HL-60/S4 treated with phorbol 12-myristate 13-acetate at 8.2 ng/mL for 4 days and 3 days (cell line): ENCODE data around the gene EXOC3L2.
"Not testable (repeated sequence)": the region's sequence is repeated elsewhere in the genome, so short reads cannot be mapped to it uniquely, and the experiment has no call there.

Experiments used
- in situ Hi-C: fragments of 300-500 bp; cut with MboI; formaldehyde crosslinking; loops from 2 replicates; pipeline ENCODE4 v1.15.0; 2022; ENCODE audit warnings: low sequenced_read_pairs

Gene EXOC3L2

DNA sequence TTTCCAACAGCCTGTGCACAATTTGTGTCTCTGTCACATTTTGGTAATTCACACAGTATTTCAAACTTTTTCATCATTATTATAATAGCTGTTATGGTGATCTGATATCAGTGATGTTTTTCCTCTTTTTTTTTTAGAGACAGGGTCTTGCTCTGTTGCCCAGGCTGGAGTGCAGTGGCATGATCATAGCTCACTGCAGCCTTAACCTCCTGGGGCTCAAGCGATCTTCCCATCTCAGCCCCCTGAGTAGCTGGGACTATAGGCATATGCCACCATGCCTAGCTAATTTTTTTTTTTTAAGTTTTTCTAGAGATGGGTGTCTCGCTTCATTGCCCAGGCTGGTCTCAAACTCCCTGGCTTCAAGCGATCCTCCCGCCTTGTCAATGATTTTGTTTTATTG lies 11.6 kb upstream of the EXOC3L2 start:
- in situ Hi-C loops = no loop called here

DNA sequence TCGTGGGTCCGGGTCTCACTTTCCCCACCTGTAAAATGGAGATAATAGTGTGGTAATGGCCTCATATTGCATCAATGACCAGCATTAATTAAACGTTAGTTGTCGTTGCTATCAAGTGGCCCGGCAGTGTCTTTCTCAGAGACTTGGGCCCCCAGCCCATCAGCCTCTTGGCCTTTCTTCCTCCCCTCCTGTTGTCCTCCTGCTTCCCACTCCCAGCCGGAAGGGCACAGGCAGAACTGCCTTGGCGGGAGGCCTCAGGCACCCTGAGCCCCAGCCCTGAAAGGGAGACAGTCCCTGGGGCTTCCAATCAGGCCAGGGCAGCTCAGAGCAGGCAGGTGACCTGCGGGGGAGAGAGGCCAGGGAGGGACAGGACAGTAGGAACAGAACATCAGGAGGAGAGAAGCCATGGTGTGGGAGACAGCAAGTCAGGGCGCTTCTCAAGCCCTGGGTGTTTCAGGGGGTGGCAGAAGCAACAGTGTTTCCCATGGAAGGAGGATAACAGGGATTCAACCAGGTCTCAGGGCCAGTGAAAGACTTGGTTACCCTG lies 10.5 kb upstream of the EXOC3L2 start:
- in situ Hi-C loops = no loop called here

DNA sequence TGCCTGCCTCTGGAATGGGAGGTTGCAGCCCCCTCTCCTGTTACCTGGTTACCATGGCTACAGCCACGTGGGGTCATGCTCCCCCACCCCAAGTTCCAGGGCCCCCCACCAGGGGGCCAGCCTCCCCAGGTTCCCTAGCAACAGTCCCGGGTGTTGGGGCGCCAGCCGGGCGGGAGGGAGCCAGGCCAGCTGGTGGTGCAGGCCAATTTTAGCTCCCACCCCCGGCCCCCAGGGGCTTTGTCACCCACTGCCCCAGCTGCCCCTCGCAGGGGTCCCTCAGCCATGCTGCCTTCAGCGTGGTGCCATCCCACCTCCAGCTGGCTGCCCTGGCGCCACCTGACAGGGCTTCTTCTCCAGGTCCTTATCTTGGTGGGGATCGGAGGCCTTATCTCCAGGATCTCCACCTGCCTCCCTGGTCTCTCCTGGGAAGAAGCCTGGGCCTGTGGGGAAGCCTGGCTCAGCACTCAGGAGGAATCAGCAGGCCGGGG lies 8.9 kb upstream of the EXOC3L2 start:
- in situ Hi-C loops = no loop called here

DNA sequence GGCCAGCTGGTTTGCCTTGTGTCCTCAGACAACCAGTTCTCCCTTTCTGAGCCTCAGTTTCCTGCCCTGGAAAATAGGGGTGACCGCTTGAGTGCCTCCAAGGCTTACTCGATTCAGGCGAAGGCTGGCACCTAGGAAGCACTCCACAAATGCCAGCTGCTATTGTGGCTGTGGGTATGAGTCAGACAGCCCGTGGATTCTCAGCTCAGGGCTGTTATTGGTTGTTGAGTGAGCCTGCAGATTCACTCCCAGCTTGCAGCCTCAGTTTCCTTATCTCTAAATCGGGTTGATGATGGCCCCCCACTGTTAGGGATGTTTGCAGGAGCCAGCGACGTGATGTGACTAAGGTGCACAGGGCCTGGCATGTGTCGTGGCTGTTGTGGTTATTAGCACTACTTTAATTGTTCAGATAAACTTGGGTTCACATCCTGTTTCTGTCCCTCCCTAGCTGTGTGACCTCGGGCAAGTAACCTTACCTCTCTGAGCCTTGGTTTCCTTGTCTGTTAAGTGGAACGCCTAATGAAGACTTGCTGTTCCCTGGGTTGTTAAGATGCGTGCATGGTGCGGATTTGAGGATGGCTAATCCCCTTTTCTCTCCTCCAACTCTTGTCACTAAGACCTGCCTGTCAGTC lies 8.3 kb upstream of the EXOC3L2 start:
- in situ Hi-C loops = no loop called here

DNA sequence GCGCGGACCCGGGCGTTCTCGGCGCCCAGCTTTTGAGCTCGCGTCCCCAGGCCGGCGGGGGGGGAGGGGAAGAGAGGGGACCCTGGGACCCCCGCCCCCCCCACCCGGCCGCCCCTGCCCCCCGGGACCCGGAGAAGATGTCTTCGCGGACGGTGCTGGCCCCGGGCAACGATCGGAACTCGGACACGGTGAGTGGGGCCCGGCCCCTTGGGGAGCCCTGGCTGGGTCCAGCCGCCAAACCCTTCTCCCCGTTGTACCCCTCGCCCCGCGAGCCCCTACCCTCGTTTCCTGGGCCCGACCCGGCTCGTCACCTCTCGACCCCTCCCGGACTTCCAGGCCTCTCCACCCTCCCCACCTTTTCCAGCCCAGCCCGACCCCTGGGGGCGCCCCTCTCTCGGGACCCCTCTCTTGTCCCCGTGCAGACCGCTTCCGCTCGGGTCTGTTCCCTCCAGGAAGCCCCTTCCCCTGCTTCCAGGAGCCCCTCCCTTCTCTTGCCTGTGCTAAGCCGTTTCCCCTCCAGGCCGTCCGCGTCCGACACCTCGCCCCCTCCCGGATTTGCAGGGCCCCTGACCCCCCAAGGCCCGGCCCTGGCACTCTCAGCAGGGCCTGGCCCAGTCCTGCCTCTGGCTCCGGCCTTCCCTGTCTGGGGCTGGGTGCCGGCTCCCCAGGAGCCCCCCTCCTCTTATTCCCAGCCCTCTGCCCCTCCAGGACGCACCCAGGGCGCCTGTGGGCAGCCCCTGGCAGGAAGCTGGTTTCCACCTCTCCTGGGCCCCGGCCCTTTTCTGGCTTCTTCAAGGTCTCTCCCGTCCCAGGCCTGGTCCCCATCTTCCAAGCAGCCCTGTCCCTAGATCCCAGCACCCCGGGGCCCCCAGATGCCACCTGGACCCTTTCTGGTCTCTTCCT lies 6.5 kb upstream of the EXOC3L2 start:
- in situ Hi-C loops = no loop called here

DNA sequence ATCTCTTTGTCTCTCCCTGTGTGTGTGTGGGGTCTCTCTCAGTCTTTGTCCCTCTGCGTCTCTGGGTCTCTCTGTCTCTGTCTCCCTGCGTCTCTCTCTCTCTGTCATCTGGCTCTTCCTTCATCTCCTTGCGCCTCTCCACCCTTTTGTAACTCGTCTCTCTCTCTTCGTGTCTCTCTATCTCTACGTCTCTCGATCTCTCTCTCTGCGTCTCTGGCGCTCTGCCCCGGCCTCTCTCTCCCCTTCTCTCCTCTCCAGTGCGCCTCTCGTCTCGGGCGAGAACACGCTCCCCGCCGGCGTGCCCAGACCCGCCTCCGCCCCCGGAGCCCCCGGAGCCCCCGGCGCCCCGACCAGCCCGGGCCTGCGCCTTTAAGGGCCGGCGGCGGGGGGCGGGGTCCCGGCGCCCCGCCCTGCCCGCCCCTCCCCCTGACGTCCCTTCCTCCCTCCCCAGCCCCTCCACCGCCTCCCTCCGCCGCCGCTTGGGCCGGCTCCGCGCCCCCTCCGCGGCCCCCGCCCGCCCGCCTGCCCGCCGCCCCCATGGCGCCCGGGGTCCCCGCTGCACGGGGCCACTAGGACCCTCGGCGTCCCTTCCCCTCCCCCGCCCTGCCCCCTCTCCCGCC lies 5.7 kb upstream of the EXOC3L2 start, which contains the start of gene MARK4:
Gene MARK4, plus strand, starts transcription at position 440 of the 620 bp plus-strand sequence. CDS start 318 bp downstream, outside the sequence.
- in situ Hi-C loops = no loop called here

DNA sequence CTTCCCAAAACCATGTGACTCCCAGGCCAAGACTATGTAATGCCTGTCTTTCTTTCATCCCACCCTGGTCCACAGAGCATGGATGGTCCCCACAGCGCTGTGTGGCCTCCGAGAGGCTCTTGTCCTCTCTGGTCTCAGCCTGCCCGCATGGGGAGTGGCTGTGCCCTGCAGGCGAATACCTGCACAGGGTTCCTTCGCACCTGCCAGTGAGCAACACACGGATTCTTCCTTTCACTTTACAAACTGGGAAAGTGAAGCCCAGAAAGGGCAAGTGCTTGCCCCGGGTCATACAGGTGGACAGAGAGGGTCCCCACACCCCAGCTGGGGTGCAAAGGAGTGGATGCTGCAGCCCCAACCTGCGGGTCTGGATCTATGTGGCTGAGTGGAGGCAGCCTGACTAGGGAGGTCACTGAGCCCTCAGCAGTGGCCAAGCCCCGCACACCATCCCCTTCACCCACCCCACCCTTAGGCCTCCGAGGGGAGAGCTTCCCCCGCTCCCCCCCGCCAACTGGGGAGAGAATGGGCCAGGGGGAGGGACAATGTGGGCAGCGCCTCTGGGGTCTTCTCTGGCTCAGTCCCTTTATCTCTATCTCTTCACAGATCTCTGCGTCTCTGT lies 5.1 kb upstream of the EXOC3L2 start:
- in situ Hi-C loops = no loop called here

DNA sequence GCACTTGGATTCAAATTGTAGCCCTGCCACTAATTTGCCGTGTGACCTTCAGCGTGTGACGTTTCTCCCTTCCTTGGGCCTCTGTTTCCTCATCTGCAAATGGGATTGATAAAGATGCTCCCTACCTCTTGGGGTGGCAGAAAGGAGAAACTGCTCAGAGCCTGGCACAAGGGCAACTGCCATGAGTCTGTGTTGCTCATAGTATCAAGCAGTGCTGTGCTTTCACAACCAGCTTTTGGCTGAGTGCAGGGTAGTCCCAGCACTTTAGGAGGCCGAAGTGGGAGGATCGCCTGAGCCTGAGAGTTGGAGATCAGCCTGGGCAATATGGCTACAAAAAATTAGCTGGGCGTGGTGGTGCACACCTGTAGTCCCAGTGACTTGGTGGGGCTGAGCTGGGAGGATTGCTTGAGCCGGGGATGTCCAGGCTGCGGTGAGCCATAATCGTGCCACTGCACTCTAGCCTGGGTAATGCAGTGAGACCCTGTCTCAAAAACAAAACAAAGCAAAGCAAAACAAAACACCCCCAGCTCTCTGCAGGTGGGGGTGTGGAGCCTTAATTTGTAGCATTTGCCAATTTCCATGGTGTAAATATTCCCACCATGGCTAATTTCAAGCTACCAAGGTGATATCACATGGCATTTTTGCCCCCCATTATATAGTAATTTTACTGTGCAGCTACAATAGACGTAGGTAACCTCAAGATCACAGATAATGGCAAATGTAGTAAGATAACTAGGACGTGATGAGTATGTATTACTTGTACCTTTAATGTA lies 4.2 kb upstream of the EXOC3L2 start:
- in situ Hi-C loops = no loop called here

DNA sequence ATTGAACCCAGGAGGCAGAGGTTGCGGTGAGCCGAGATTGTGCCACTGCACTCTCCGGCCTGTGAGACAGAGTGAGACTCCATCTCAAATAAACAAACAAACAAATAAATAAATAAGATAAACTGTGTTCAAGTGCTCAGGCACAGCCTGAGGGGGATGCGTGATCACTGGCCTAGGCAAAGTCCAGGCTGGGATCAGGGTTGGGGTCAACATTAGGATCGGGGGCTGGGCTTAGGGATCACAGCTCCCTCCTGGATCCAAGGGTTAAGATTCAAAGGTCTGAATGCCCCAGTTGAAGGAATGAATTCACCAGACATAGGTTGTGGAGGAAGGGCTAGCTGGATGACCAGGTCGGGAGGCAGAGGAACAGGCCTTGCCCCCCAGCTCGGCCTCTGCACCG lies 1.9 kb upstream of the EXOC3L2 start:
- in situ Hi-C loops = no loop called here

DNA sequence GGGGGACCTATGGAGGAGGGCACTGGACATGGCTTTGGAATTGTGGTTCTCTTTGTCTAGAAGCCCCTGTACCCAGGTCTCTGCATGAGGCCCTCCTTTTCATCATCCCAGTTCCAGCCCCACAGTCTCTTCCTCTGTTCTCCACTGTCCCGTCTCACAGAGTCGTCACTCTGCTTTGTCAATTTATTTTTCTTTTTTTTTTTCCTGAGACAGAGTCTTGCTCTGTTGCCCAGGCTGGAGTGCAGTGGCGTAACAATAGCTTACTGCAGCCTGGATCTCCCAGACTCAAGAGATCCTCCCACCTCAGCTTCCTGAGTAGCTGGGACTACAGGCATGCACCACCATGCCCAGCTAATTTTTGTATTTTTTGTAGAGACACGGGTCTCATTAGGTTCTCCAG lies 619 bp upstream of the EXOC3L2 start:
- in situ Hi-C loops = no loop called here

DNA sequence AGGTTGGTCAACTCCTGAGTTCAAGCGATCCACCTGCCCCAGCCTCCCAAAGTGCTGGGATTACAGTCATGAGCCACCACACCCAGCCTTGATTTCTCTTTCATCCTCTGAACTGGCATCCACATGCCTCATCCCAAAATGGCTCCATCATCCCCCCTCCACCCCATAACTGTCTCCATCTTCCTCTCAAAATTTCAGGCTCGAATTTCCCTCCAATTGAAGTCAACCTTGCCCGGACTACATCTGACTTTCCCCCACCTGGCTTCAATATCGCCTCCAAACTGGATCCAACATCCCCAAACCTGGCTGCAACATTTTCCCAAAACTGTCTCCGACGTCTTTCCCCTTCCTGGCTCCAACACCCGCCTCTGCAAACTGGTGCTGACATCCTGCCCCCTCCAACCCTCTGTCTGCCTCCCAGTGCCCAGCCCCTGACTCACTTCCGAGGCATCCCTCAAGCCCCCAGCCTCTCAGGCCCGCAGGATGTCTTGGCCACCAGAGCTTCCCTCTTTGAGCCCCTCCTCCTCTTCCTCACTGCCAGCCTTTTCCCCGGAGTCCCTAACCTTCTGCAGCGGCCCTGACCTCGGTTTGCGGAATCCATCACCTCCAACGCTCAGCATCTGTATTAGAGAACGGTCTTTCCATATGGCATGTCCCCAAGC lies 943 bp downstream of the EXOC3L2 start:
- in situ Hi-C loops = no loop called here

DNA sequence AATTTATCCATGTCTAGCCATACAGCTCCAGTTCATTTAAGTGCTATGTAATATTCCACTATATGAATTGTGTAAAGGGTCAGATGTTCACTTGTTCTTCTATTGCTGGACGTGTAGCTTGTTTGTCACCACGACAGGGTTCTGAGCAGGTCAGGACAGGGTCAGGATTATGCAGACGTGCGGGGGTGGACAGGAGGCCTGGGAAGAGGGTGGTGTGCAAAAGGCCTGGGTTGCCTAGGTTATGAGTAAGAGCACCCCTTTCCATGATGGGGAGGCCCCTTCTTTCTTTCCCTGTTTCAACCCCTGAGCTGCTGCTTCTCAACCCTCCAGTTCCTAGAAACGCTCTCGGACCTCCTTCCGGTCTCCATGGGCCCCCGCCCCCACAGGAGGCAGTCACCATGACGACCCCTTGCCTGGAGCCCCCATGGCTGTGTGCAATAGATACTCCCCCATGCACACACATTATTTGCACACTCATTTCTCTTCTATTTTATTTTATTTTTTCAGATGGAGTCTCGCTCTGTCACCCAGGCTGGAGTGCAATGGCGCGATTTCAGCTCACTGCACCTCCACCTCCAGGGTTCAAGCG lies 2.0 kb downstream of the EXOC3L2 start:
- in situ Hi-C loops = no loop called here

DNA sequence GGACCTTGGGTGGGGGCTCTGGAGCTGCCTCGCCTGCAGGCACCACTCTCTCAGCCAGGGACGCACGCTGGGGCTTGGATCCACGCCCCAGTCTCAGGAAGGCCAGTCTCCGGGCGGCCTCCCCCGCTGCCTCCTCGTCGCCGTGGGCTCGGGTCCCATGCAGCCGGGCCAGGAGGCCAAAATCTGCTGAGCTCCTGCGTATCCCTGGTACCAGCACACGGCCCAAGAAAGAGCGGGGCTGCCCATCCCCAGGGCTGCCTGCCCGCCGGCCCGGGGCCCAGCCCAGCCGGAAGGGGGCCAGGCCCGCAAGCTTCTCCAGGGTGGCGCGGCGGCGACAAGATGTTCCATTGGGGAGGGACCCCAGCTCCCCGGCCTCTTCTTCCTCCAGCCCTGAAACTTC lies 6.7 kb downstream of the EXOC3L2 start:
- in situ Hi-C loops = no loop called here

DNA sequence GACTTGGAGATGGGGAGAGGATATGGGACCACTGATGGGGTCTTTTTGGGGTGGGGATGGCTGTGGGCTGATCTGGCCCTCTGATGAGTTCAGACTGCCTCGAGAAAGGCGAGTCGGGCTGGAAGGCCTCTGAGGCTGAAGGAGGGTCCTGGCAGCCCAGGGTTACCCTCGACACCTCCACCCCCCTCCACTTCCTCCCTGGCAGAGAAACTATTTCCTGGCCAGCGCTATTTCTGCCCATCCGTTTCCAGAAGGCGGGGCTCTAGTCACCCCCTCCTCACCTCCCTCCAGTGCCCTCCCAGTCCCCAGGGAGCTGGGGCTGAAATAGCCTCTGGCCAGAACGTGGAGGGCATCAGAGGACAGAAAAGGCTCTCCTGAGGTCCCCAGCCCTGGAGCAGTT lies 9.7 kb downstream of the EXOC3L2 start:
- in situ Hi-C loops = no loop called here

DNA sequence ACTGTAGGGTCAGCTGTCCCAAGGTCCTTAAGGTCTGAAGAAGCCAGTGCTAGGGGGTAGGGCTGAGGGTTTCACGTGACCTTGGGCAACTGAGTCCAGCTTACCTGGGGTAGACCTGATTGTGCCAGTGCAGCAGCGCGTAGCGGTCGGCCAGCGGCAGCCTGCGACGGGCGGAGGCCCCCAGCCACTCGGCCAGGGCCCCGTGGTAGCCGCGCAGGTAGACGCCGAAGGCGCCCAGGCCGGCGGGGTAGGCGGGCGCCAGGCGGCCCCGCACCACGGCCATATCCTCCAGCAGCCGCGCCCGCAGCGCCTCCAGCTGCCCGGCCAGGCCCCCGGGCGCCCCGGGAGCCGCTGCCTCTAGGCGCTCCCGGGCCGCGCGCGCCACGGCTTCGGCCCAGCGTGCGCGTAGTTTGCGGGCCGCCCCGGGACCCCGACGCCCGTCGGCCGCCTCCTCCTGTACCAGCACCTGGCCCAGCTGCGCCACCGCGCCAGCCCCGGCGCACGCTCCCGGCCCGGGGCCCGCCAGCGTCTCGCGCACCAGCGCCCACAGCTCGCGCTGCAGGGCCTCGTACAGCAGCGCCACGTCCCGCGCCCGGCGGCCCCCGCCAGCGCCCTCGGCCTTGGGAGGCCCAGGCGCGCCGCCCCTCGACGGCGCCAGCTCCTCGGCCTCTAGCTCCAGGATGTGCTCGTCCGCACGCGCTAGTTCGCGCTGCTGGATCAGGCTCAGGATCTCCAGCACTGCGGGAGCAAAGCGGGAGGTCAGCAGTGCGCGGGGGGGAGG lies 10.9 kb downstream of the EXOC3L2 start:
- in situ Hi-C loops = no loop called here

DNA sequence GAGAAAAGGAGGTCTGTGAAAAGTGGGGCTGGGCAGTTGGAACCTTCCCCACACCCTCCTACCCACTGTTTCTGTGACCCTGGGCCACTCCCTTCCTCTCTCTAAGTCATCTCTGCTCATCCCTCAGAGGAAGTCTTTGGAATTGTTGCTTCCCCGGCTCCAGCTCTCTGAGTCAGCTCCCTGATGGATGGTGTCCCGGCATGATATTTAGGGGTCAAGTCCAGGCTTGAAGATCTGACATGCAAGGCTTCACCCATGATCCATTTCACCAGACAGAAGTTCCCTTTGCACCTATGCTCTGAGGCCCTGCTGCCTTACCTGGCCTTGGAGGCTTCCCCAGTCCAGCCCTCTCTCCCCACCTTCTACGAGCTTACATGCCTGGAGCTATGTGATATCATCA lies 13.3 kb downstream of the EXOC3L2 start:
- in situ Hi-C loops = no loop called here

DNA sequence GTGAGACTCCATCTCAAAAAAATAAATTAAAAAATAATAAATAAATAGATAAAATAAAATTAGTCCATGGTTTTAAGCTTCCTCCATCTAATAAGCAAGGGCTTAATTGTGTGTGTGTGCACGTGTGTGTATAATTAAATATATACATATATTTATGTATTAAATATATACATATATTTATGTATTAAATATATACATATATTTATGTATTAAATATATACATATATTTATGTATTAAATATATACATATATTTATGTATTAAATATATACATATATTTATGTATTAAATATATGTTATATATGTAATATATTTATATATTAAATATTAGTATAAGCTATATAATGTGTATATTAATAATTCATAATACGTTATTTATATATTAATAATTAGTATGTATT lies 16.2 kb downstream of the EXOC3L2 start:
- in situ Hi-C loops = not testable (repeated sequence)

DNA sequence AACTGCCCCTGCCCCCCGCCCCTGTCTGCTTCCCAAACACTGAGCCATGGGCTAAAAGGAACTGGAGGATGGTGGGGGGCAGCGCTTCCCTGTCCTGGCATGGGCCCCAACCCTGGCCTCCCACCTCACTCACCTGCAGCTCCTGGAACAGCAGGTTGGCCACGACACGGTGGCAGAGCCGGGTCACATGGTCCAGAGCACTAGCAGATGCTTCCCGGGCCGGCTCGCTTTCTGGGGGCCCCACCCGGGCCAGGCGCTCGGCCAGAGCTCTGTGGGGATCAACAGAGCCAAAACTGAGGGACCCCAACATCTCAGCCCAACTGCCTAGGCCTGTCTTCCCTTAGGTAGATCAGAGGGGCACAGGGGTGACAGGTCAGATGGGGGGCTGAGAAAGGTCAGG lies 20.6 kb downstream of the EXOC3L2 start:
- in situ Hi-C loops = no loop called here

DNA sequence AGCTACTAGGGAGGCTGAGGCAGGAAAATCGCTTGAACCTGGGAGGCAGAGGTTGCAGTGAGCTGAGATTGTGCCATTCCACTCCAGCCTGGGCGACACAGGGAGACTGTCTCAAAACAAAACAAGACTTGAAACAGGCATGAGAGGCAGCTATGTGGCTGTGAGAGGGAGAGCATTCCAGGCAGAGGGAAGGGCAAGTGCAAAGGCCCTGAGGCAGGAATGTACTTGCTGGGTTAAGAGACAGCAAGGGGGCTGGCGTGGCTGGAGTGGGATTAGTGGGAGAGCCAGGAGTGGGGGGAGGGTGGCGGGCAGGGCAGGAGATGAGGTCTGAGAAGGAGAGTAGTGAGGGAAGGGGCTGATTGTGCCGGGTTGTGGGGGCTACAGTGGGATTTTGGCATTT lies 21.3 kb downstream of the EXOC3L2 start:
- in situ Hi-C loops = no loop called here
